Smooth muscle cell (in vitro differentiated cells): Measurements from ENCODE around the gene C2CD4D. TPM values are rescaled to one million over a fixed set of nuclear protein-coding genes. Genes with fewer than 3 reads are reported as not detected.

Source experiments
- DNase-seq: peaks from one replicate; lab custom pipeline; 2025; ENCODE audit not compliant: unreplicated experiment; lab: John Stamatoyannopoulos, UW
- H2AFZ ChIP-seq: fragments of 200-600 bp; sonication (generic); 2 replicates; pipeline ENCODE4 v1.6.0; 2016; ENCODE audit warnings: antibody characterized with exemption, low read depth, mild to moderate bottlenecking
- H3F3A ChIP-seq: fragments of 200-600 bp; sonication (generic); 2 replicates; pipeline ENCODE4 v1.6.0; 2017; ENCODE audit warnings: antibody characterized with exemption, low read depth
- H3K27ac ChIP-seq: fragments of 200-600 bp; sonication (generic); 2 replicates; pipeline ENCODE4 v1.5.1; 2016; ENCODE audit warnings: low read depth, mild to moderate bottlenecking
- H3K27me3 ChIP-seq: fragments of 200-600 bp; sonication (generic); 2 replicates; pipeline ENCODE4 v1.6.1; 2016; ENCODE audit warnings: low read depth, mild to moderate bottlenecking
- H3K36me3 ChIP-seq: fragments of 200-600 bp; sonication (generic); 2 replicates; pipeline ENCODE4 v1.5.1; 2016; ENCODE audit warnings: low read depth
- H3K4me1 ChIP-seq: fragments of 200-600 bp; sonication (generic); 2 replicates; pipeline ENCODE4 v1.5.1; 2016; ENCODE audit warnings: low read depth
- H3K4me2 ChIP-seq: fragments of 200-600 bp; sonication (generic); 2 replicates; pipeline ENCODE4 v1.6.0; 2016; ENCODE audit warnings: mild to moderate bottlenecking
- H3K4me3 ChIP-seq: fragments of 200-600 bp; sonication (generic); 2 replicates; pipeline ENCODE4 v1.5.1; 2016; ENCODE audit warnings: mild to moderate bottlenecking
- H3K79me2 ChIP-seq: fragments of 200-600 bp; sonication (generic); 2 replicates; pipeline ENCODE4 v1.6.0; 2016; ENCODE audit warnings: low read depth, mild to moderate bottlenecking
- H3K9ac ChIP-seq: fragments of 200-600 bp; sonication (generic); 2 replicates; pipeline ENCODE4 v1.6.0; 2016; ENCODE audit warnings: low read depth
- H3K9me3 ChIP-seq: fragments of 200-600 bp; sonication (generic); replicated peaks from 2 replicates; pipeline ENCODE4 v1.5.1; 2016; ENCODE audit warnings: low read depth
- H4K20me1 ChIP-seq: fragments of 200-600 bp; sonication (generic); 2 replicates; pipeline ENCODE4 v1.6.0; 2016; ENCODE audit warnings: low read depth
- WGBS: methylation state at CpG from one replicate; pipeline ENCODE4 v1.1.7; 2016; ENCODE audit warnings: low lambda C conversion rate; 5-methylcytosine and 5-hydroxymethylcytosine counted together
- polyA plus RNA-seq: library from polyadenylated mRNA; unstranded; fragments of >200 nt; fragmentation: Nextera tagmentation; extraction: Ambion mirVana; gene quantifications from 2 replicates; pipeline ENCODE4 v1.2.1, GENCODE V29; 2016
- total RNA-seq: library from RNA; depleted of rRNA; stranded (reverse); fragments of >200 nt; gene quantifications from 2 replicates; pipeline ENCODE4 v1.2.3, GENCODE V29; 2014
- TF ChIP-seq, protein P1 (sequence below): fragments of 200-600 bp; sonication (generic); IDR thresholded peaks from 2 replicates; pipeline ENCODE4 v1.5.1; 2017; ENCODE audit warnings: borderline replicate concordance, mild to moderate bottlenecking, antibody characterized with exemption; ENCODE audit not compliant: insufficient read depth, poor library complexity, severe bottlenecking

Gene C2CD4D
- total and polyA plus RNA-seq, 2 experiments from 2014 or later: not detected

GRCh38 chr1:151822404-151822803 lies 17.2 kb downstream of the C2CD4D start:
- Histone ChIP-seq H3K4me2 (no peak overlapping the region), H3K4me1 (no peaks in the 10 kb centered on the region), H3K9ac (no peak overlapping the region), H3K27ac (no peak overlapping the region), H4K20me1 (no peaks in the 10 kb centered on the region), H3K9me3 (no peaks in the 10 kb centered on the region), H3K79me2 (no peaks in the 10 kb centered on the region), H3F3A (no peaks in the 10 kb centered on the region), H3K27me3 (no peaks in the 10 kb centered on the region), H3K4me3 (no peak overlapping the region), H2AFZ (no peak overlapping the region), H3K36me3 (no peaks in the 10 kb centered on the region)
- 35% methylated on average over 7 of the region's 7 CpGs for WGBS
- DNase-seq: no peak
- TF ChIP-seq, protein P1, sequence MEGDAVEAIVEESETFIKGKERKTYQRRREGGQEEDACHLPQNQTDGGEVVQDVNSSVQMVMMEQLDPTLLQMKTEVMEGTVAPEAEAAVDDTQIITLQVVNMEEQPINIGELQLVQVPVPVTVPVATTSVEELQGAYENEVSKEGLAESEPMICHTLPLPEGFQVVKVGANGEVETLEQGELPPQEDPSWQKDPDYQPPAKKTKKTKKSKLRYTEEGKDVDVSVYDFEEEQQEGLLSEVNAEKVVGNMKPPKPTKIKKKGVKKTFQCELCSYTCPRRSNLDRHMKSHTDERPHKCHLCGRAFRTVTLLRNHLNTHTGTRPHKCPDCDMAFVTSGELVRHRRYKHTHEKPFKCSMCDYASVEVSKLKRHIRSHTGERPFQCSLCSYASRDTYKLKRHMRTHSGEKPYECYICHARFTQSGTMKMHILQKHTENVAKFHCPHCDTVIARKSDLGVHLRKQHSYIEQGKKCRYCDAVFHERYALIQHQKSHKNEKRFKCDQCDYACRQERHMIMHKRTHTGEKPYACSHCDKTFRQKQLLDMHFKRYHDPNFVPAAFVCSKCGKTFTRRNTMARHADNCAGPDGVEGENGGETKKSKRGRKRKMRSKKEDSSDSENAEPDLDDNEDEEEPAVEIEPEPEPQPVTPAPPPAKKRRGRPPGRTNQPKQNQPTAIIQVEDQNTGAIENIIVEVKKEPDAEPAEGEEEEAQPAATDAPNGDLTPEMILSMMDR: no peak

DNA sequence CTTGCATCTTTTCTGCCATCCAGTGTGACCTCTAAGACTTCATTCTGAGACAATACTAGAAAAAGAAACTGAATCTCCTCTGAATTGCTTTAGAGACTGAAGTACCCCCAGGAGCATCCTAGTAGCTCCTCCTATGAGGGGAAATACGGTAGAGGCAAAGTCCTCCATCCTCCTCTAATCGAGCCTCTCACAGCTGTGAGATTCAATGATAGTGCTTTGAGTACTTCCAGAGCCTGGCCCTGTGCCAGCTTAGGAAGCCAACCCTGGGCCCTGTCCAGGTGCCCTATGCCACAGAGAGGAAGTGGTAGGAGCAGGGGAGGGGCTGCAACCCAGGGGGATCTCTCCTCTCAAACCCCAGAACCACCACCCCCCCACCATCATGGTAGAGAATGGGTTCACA lies 18.7 kb downstream of the C2CD4D start:
- no peak overlapping the region for H3K4me2 ChIP-seq
- H3K27me3 ChIP-seq: no peaks in the 10 kb centered on the region
- DNase-seq: no peak
- no peaks in the 10 kb centered on the region for H3K4me1 ChIP-seq
- no peaks in the 10 kb centered on the region for H3F3A ChIP-seq
- no peak overlapping the region for H2AFZ ChIP-seq
- H3K27ac ChIP-seq: no peak overlapping the region
- TF ChIP-seq, protein P1: no peak
- H3K36me3 ChIP-seq: no peaks in the 10 kb centered on the region
- no peak overlapping the region for H3K4me3 ChIP-seq
- no peaks in the 10 kb centered on the region for H4K20me1 ChIP-seq
- H3K9me3 ChIP-seq: no peaks in the 10 kb centered on the region
- no peak overlapping the region for H3K9ac ChIP-seq
- 60% methylated on average over 2 of the region's 2 CpGs for WGBS
- H3K79me2 ChIP-seq: no peaks in the 10 kb centered on the region

DNA sequence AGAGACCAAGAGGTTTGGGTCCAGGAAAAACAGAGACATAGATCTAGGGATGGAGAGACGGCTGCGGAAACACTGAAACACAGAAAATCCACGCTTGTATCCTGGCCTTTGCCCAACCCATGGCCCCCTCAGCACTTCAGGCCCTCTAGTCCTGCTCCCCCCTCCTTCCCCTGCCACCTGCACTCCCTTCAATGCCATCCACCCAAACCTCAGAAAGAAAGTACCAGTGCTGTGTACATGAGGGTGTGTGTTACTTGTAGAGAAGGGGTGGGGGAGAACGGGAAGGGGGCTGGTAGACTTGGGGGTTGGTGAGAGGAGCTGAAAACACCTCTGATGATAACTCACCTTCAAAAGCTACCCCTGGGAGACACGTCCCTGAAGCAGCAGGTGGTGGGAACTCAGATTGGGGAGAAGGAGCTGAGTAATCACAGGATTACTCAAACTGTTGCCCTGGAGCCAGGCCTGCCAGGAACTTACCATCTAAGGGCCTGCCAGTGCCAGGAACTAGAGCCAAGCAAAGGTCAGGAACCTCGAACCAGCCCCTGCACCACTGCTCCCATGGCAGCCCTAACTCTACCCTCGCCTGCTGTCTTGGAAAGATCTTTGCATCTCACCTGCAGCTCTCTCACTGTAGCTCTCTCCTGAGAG lies 19.5 kb downstream of the C2CD4D start:
- no peak for DNase-seq
- Histone ChIP-seq H4K20me1 (no peaks in the 10 kb centered on the region), H3K9ac (no peak overlapping the region), H3K27ac (no peak overlapping the region), H2AFZ (no peak overlapping the region), H3K79me2 (no peaks in the 10 kb centered on the region), H3K4me2 (no peak overlapping the region), H3F3A (no peaks in the 10 kb centered on the region), H3K9me3 (no peaks in the 10 kb centered on the region), H3K4me3 (no peak overlapping the region), H3K4me1 (no peaks in the 10 kb centered on the region), H3K27me3 (no peaks in the 10 kb centered on the region), H3K36me3 (no peaks in the 10 kb centered on the region)
- TF ChIP-seq, protein P1: no peak
- WGBS: 89% methylated on average over 7 of the region's 7 CpGs

GRCh38 chr1:151819227-151819835 lies 20.3 kb downstream of the C2CD4D start:
- DNase-seq: no peak
- Histone ChIP-seq H3K9ac (no peak overlapping the region), H3K36me3 (no peaks in the 10 kb centered on the region), H3K4me2 (no peak overlapping the region), H4K20me1 (no peaks in the 10 kb centered on the region), H3K4me3 (no peak overlapping the region), H3K4me1 (no peaks in the 10 kb centered on the region), H3K27me3 (no peaks in the 10 kb centered on the region), H2AFZ (no peak overlapping the region), H3K9me3 (no peaks in the 10 kb centered on the region), H3K79me2 (no peaks in the 10 kb centered on the region), H3K27ac (no peak overlapping the region), H3F3A (no peaks in the 10 kb centered on the region)
- 84% methylated on average over 12 of the region's 12 CpGs for WGBS
- TF ChIP-seq, protein P1: no peak
